CD8-positive, alpha-beta memory T cell (primary cell): ENCODE data around the gene BRWD1. TPM values are rescaled to one million over a fixed set of nuclear protein-coding genes. Genes with fewer than 3 reads are reported as not detected.

Source experiments
- CTCF ChIA-PET: fragments of 350-600 bp; sonication (Branson Sonifier 250); formaldehyde crosslinking; loops from one replicate; lab custom pipeline; 2021; ENCODE audit warnings: antibody characterized with exemption; lab: Charles Lee
- POLR2A ChIA-PET: fragments of 350-600 bp; sonication (Branson Sonifier 250); formaldehyde crosslinking; loops from one replicate; lab custom pipeline; 2021; ENCODE audit warnings: antibody characterized with exemption; lab: Charles Lee
- DNase-seq, 5 donors: peaks; one replicate each; pipeline versions ENCODE4 v3.0.0 to v3.0.0-alpha.2; 2020 to 2022; ENCODE audit warnings: mixed read lengths in 1 of 5
- H3K27ac ChIP-seq: one replicate; pipeline ENCODE4 v1.7.0; 2013; ENCODE audit warnings: low read depth, mild to moderate bottlenecking, low read length, moderate library complexity
- H3K27me3 ChIP-seq: 2 replicates; pipeline ENCODE4 v1.7.0; 2013; ENCODE audit warnings: low read length, mild to moderate bottlenecking; ENCODE audit not compliant: insufficient read depth, poor library complexity, severe bottlenecking
- H3K36me3 ChIP-seq: 2 replicates; pipeline ENCODE4 v1.7.0; 2013; ENCODE audit warnings: mild to moderate bottlenecking, low read length, moderate library complexity; ENCODE audit not compliant: insufficient read depth
- H3K4me1 ChIP-seq: 2 replicates; pipeline ENCODE4 v1.7.0; 2013; ENCODE audit warnings: mild to moderate bottlenecking, low read length, moderate library complexity; ENCODE audit not compliant: insufficient read depth
- H3K4me3 ChIP-seq: 2 replicates; pipeline ENCODE4 v1.7.0; 2013; ENCODE audit warnings: mild to moderate bottlenecking, low read length
- H3K9me3 ChIP-seq: 2 replicates; pipeline ENCODE4 v1.7.0; 2013; ENCODE audit warnings: mild to moderate bottlenecking, low read length
- H3K27ac Mint-ChIP-seq, 8 donors: one replicate each; pipeline ENCODE4 v1.8.0; 2020 to 2021; ENCODE audit warnings: mixed read lengths in 8 of 8, mild to moderate bottlenecking in 6 of 8, inconsistent platforms in 3 of 8, moderate library complexity in 3 of 8
- H3K27me3 Mint-ChIP-seq, 2 donors: one replicate each; pipeline ENCODE4 v1.8.0; 2020 to 2021; ENCODE audit warnings: mixed read lengths in 2 of 2, mild to moderate bottlenecking in 1 of 2, moderate library complexity in 1 of 2
- H3K36me3 Mint-ChIP-seq, 3 donors: one replicate each; pipeline ENCODE4 v1.8.0; 2020 to 2021; ENCODE audit warnings: mixed read lengths in 3 of 3, inconsistent platforms in 1 of 3, mild to moderate bottlenecking in 1 of 3
- H3K4me1 Mint-ChIP-seq, 3 donors: one replicate each; pipeline ENCODE4 v1.8.0; 2020 to 2021; ENCODE audit warnings: mixed read lengths in 3 of 3, inconsistent platforms in 1 of 3, mild to moderate bottlenecking in 1 of 3
- H3K4me3 Mint-ChIP-seq, 7 donors: one replicate each; pipeline ENCODE4 v1.8.0; 2020 to 2021; ENCODE audit warnings: mixed read lengths in 7 of 7, mild to moderate bottlenecking in 6 of 7, moderate library complexity in 4 of 7, inconsistent platforms in 2 of 7
- H3K9me3 Mint-ChIP-seq, 5 donors: one replicate each; pipeline ENCODE4 v1.8.0; 2020 to 2022; ENCODE audit warnings: mixed read lengths in 5 of 5, mild to moderate bottlenecking in 3 of 5, moderate library complexity in 2 of 5, inconsistent platforms in 1 of 5
- polyA plus RNA-seq: library from polyadenylated mRNA; unstranded; fragments of 300-500 nt; fragmentation: Illumina TruSeq; gene quantifications from one replicate; pipeline ENCODE4 v1.2.3, GENCODE V29; 2021
- total RNA-seq, 2 experiments: library from RNA; stranded (reverse); gene quantifications; one replicate each; pipeline ENCODE4 v1.2.3, GENCODE V29; 2021

The BRWD1 gene
- total and polyA plus RNA-seq, 3 experiments from 2014 or later: 23.5 to 37.3 (median 25.8) TPM

GRCh38 chr21:39317134-39318090 lies 4.0 kb upstream of the BRWD1 start:
- Mint-ChIP-seq H3K4me1 (peaks cover 13 to 19% (median 17%) of the 10 kb centered on the region in 3 donors), H3K27ac (peak overlapping the region in 2 of 8 donors; percentile 17 to 62), H3K9me3 (peaks cover 0 to 2% (median 0%) of the 10 kb centered on the region in 5 donors), H3K4me3 (peak overlapping the region in 2 of 7 donors; percentile 26 to 52), H3K27me3 (peaks cover 0 to 4% of the 10 kb centered on the region in 2 donors), H3K36me3 (peaks cover 0 to 7% (median 0%) of the 10 kb centered on the region in 3 donors)
- H3K36me3 ChIP-seq: no peaks in the 10 kb centered on the region
- CTCF ChIA-PET: interaction anchor here (1.1 kb wide), 1 partner anchor 31 kb away, joined by 3 read pairs; no protein-coding TSS in a partner anchor
- no peaks in the 10 kb centered on the region for H3K27me3 ChIP-seq
- peak overlapping the region; percentile 48 for H3K27ac ChIP-seq
- H3K4me1 ChIP-seq: peaks cover 7% of the 10 kb centered on the region
- H3K4me3 ChIP-seq: no peak overlapping the region
- H3K9me3 ChIP-seq: no peaks in the 10 kb centered on the region
- POLR2A ChIA-PET: no interaction called here
- DNase-seq: no peak

- H3K36me3 Mint-ChIP-seq: peaks cover 0 to 13% (median 0%) of the 10 kb centered on the region in 3 donors
- Histone ChIP-seq H3K9me3 (no peaks in the 10 kb centered on the region), H3K4me3 (no peak overlapping the region), H3K27me3 (no peaks in the 10 kb centered on the region), H3K27ac (peak overlapping the region; percentile 48), H3K36me3 (no peaks in the 10 kb centered on the region), H3K4me1 (peaks cover 12% of the 10 kb centered on the region)
- no peak overlapping the region for H3K4me3 Mint-ChIP-seq
- no peak for DNase-seq
- H3K27ac Mint-ChIP-seq: peak overlapping the region in 3 of 8 donors; percentile 17 to 62 (median 19)
- POLR2A ChIA-PET: no interaction called here
- CTCF ChIA-PET: interaction anchor here (1.1 kb wide), 1 partner anchor 31 kb away, joined by 3 read pairs; no protein-coding TSS in a partner anchor
- H3K4me1 Mint-ChIP-seq: peaks cover 19 to 26% (median 24%) of the 10 kb centered on the region in 3 donors
- peaks cover 0 to 2% (median 0%) of the 10 kb centered on the region in 5 donors for H3K9me3 Mint-ChIP-seq
- peaks cover 0 to 5% of the 10 kb centered on the region in 2 donors for H3K27me3 Mint-ChIP-seq
These were observed 3.3 kb upstream of the BRWD1 start for GRCh38 chr21:39316729-39317128.

- Mint-ChIP-seq H3K9me3 (peaks cover 0 to 2% (median 0%) of the 10 kb centered on the region in 5 donors), H3K27ac (peak overlapping the region; percentile 12 to 73 (median 42)), H3K27me3 (peaks cover 0 to 5% of the 10 kb centered on the region in 2 donors), H3K4me3 (peak overlapping the region in 6 of 7 donors; percentile 5 to 41 (median 26)), H3K4me1 (peaks cover 25 to 35% (median 33%) of the 10 kb centered on the region in 3 donors), H3K36me3 (peaks cover 0 to 21% (median under 1%) of the 10 kb centered on the region in 3 donors)
- Histone ChIP-seq H3K36me3 (peaks cover 5% of the 10 kb centered on the region), H3K4me1 (peaks cover 19% of the 10 kb centered on the region), H3K27me3 (no peaks in the 10 kb centered on the region), H3K9me3 (no peaks in the 10 kb centered on the region), H3K27ac (no peak overlapping the region), H3K4me3 (no peak overlapping the region)
- CTCF ChIA-PET: no interaction called here
- peak in 1 of 5 donors; percentile 3 for DNase-seq
- POLR2A ChIA-PET: interaction anchor here (5.0 kb wide), 1 partner anchor 32 kb away, joined by 88 read pairs; the partner anchor contains the start of gene HMGN1
These were observed 2.4 kb upstream of the BRWD1 start for GRCh38 chr21:39315603-39316445.

GRCh38 chr21:39314143-39315027 lies 953 bp upstream of the BRWD1 start:
- POLR2A ChIA-PET: interaction anchor here (0.6 to 5.0 kb wide), 8 partner anchors 33 to 1751 kb away, joined by 3 to 88 read pairs (median 4); partner anchors contain the start of genes HMGN1 and PSMG1
- Mint-ChIP-seq H3K4me3 (peak overlapping the region; percentile 85 to 98 (median 92)), H3K27me3 (peaks cover 0 to 5% of the 10 kb centered on the region in 2 donors), H3K4me1 (peaks cover 31 to 42% (median 42%) of the 10 kb centered on the region in 3 donors), H3K27ac (peak overlapping the region; percentile 85 to 97 (median 92)), H3K36me3 (peaks cover 0 to 30% (median 4%) of the 10 kb centered on the region in 3 donors), H3K9me3 (peaks cover 0 to 2% (median 0%) of the 10 kb centered on the region in 5 donors)
- Histone ChIP-seq H3K27ac (peak overlapping the region; percentile 78), H3K4me3 (peak overlapping the region; percentile 71), H3K4me1 (peaks cover 19% of the 10 kb centered on the region), H3K9me3 (no peaks in the 10 kb centered on the region), H3K27me3 (no peaks in the 10 kb centered on the region), H3K36me3 (peaks cover 8% of the 10 kb centered on the region)
- peak; percentile 4 to 71 (median 26) for DNase-seq
- CTCF ChIA-PET: interaction anchor here (1.0 to 3.8 kb wide), 3 partner anchors 33 to 75 kb away, joined by 3 to 30 read pairs (median 11); partner anchors contain the start of gene HMGN1

GRCh38 chr21:39313042-39313570 lies 326 bp downstream of the BRWD1 start:
- peaks cover 0 to 5% of the 10 kb centered on the region in 2 donors for H3K27me3 Mint-ChIP-seq
- POLR2A ChIA-PET: interaction anchor here (0.7 to 5.0 kb wide), 8 partner anchors 15 to 1749 kb away, joined by 3 to 88 read pairs (median 6); partner anchors contain the start of genes HMGN1 and PSMG1
- no peaks in the 10 kb centered on the region for H3K27me3 ChIP-seq
- CTCF ChIA-PET: interaction anchor here (1.4 to 3.8 kb wide), 3 partner anchors 35 to 129 kb away, joined by 5 to 30 read pairs (median 11); partner anchors contain the start of genes HMGN1 and PSMG1
- H3K36me3 ChIP-seq: peaks cover 12% of the 10 kb centered on the region
- peaks cover 0 to 39% (median 6%) of the 10 kb centered on the region in 3 donors for H3K36me3 Mint-ChIP-seq
- peaks cover 35 to 55% (median 47%) of the 10 kb centered on the region in 3 donors for H3K4me1 Mint-ChIP-seq
- peak overlapping the region; percentile 78 for H3K27ac ChIP-seq
- H3K4me1 ChIP-seq: peaks cover 19% of the 10 kb centered on the region
- no peaks in the 10 kb centered on the region for H3K9me3 ChIP-seq
- H3K27ac Mint-ChIP-seq: peak overlapping the region in 5 of 8 donors; percentile 85 to 97 (median 94)
- DNase-seq: peak in 2 of 5 donors; percentile 7 to 60
- H3K9me3 Mint-ChIP-seq: peaks cover 0 to 2% (median 0%) of the 10 kb centered on the region in 5 donors
- H3K4me3 Mint-ChIP-seq: peak overlapping the region; percentile 85 to 98 (median 92)
- peak overlapping the region; percentile 71 for H3K4me3 ChIP-seq
